Measurements from ENCODE around the gene JAK3. TPM values are rescaled to one million over a fixed set of nuclear protein-coding genes. Genes with fewer than 3 reads are reported as not detected.
"Not testable (repeated sequence)": the region's sequence is repeated elsewhere in the genome, so short reads cannot be mapped to it uniquely, and the experiment has no call there.

The JAK3 gene
- total RNA-seq, 1 experiment from 2014 or later: 2.5 TPM

GRCh38 chr19:17790059-17790780, 57.6 kb downstream of the JAK3 start:
- Histone ChIP-seq H3K36me3 (replicated peaks; ENCODE audit: control insufficient read depth, insufficient read depth, low read length) (peaks cover 2% of the 10 kb centered on the region; the same call in 1 of the 2 replicates), H3K27me3 (ENCODE audit: control insufficient read depth, insufficient read depth, low read length) (peaks cover 10% of the 10 kb centered on the region), H3K4me3 (ENCODE audit: insufficient read depth, low read depth, low read length) (no peak overlapping the region)
- DNase-seq: no peak

- no peak for DNase-seq
- Histone ChIP-seq H3K36me3 (replicated peaks; ENCODE audit: control insufficient read depth, insufficient read depth, low read length) (peaks cover 4% of the 10 kb centered on the region), H3K4me3 (ENCODE audit: insufficient read depth, low read depth, low read length) (no peak overlapping the region), H3K27me3 (ENCODE audit: control insufficient read depth, insufficient read depth, low read length) (no peaks in the 10 kb centered on the region)
Measured at GRCh38 chr19:17788632-17789031, 59.1 kb downstream of the JAK3 start.

GRCh38 chr19:17787274-17787913, 60.4 kb downstream of the JAK3 start:
- H3K27me3 ChIP-seq (ENCODE audit: control insufficient read depth, insufficient read depth, low read length): no peaks in the 10 kb centered on the region
- no peak for DNase-seq

DNA sequence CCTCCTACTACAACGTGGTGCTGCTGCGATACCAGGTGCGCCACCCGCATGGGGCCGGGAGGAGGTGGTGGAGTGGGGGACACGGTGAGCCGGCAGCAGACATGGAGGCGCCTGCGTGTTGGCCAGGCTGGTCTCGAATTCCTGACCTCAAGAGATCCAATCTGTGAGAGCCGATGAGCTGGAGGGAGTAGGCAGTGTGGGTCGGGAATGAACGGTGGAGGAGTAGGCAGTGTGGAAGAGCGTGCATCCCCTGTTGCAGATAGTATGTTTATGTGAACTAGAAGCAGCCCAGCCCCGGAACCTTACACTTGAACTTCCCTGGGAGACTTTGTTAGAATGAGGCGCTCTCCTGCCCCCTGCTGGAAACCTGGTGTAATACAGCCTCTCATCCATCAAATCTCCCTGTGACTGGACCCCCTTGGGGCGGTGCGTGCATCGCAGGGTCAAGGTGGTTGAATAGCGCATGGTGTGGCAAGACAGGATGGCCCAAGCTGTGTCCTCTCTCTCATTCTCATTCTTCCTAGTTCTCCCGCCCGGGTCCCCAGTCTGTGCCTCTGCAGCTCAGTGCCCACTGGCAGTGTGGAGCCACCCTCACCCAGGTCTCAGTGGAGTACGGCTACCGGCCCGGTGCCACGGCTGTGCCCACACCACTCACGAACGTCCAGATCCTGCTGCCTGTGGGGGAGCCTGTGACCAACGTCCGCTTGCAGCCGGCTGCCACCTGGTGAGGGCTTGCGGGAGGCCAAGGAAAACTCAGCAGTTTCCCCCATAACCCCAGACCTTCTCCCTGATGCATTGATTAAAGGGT, 63.4 kb downstream of the JAK3 start:
- Histone ChIP-seq H3K4me3 (ENCODE audit: insufficient read depth, low read depth, low read length) (no peak overlapping the region), H3K27me3 (ENCODE audit: control insufficient read depth, insufficient read depth, low read length) (no peaks in the 10 kb centered on the region), H3K36me3 (replicated peaks; ENCODE audit: control insufficient read depth, insufficient read depth, low read length) (peaks cover 7% of the 10 kb centered on the region)
- peak; percentile 95 for DNase-seq

More at GRCh38 chr19:17787274-17787913, 60.4 kb downstream of the JAK3 start:
- Histone ChIP-seq H3K36me3 (replicated peaks; ENCODE audit: control insufficient read depth, insufficient read depth, low read length) (peaks cover 7% of the 10 kb centered on the region), H3K4me3 (ENCODE audit: insufficient read depth, low read depth, low read length) (no peak overlapping the region)

- not testable (repeated sequence) for H3K27me3 ChIP-seq (ENCODE audit: control insufficient read depth, insufficient read depth, low read length); H3K4me3 ChIP-seq (ENCODE audit: insufficient read depth, low read depth, low read length); H3K36me3 ChIP-seq (replicated peaks; ENCODE audit: control insufficient read depth, insufficient read depth, low read length); DNase-seq
Measured at GRCh38 chr19:17783721-17784120, 64.1 kb downstream of the JAK3 start.

GRCh38 chr19:17780781-17781180, 67.0 kb downstream of the JAK3 start:
- Histone ChIP-seq H3K27me3 (ENCODE audit: control insufficient read depth, insufficient read depth, low read length) (no peaks in the 10 kb centered on the region; the same call in 1 of the 2 replicates), H3K4me3 (ENCODE audit: insufficient read depth, low read depth, low read length) (no peak overlapping the region), H3K36me3 (replicated peaks; ENCODE audit: control insufficient read depth, insufficient read depth, low read length) (peaks cover 4% of the 10 kb centered on the region)
- DNase-seq: no peak

- DNase-seq: peak; percentile 96
- peaks cover 2% of the 10 kb centered on the region for H3K36me3 ChIP-seq (replicated peaks; ENCODE audit: control insufficient read depth, insufficient read depth, low read length)
- peak overlapping the region; percentile 72 for H3K4me3 ChIP-seq (ENCODE audit: insufficient read depth, low read depth, low read length)
- no peaks in the 10 kb centered on the region; the same call in 1 of the 2 replicates for H3K27me3 ChIP-seq (ENCODE audit: control insufficient read depth, insufficient read depth, low read length)
Measured at GRCh38 chr19:17778968-17779929, 68.5 kb downstream of the JAK3 start.

GRCh38 chr19:17778251-17778967, 69.4 kb downstream of the JAK3 start:
- H3K4me3 ChIP-seq (ENCODE audit: insufficient read depth, low read depth, low read length): peak overlapping the region; percentile 72
- H3K27me3 ChIP-seq (ENCODE audit: control insufficient read depth, insufficient read depth, low read length): no peaks in the 10 kb centered on the region; the same call in 1 of the 2 replicates
- H3K36me3 ChIP-seq (replicated peaks; ENCODE audit: control insufficient read depth, insufficient read depth, low read length): peaks cover 2% of the 10 kb centered on the region
- DNase-seq: peak; percentile 97

- DNase-seq; H3K4me3 ChIP-seq (ENCODE audit: insufficient read depth, low read depth, low read length): not testable (repeated sequence)
Measured at GRCh38 chr19:17777840-17778239, 69.9 kb downstream of the JAK3 start.

GRCh38 chr19:17775991-17776803, 71.6 kb downstream of the JAK3 start:
- Histone ChIP-seq H3K27me3 (ENCODE audit: control insufficient read depth, insufficient read depth, low read length) (no peaks in the 10 kb centered on the region; the same call in 1 of the 2 replicates), H3K4me3 (ENCODE audit: insufficient read depth, low read depth, low read length) (no peak overlapping the region), H3K36me3 (replicated peaks; ENCODE audit: control insufficient read depth, insufficient read depth, low read length) (peaks cover 2% of the 10 kb centered on the region)
- no peak for DNase-seq

More at GRCh38 chr19:17777840-17778239, 69.9 kb downstream of the JAK3 start:
- H3K36me3 ChIP-seq (replicated peaks; ENCODE audit: control insufficient read depth, insufficient read depth, low read length); H3K27me3 ChIP-seq (ENCODE audit: control insufficient read depth, insufficient read depth, low read length): not testable (repeated sequence)

DNA sequence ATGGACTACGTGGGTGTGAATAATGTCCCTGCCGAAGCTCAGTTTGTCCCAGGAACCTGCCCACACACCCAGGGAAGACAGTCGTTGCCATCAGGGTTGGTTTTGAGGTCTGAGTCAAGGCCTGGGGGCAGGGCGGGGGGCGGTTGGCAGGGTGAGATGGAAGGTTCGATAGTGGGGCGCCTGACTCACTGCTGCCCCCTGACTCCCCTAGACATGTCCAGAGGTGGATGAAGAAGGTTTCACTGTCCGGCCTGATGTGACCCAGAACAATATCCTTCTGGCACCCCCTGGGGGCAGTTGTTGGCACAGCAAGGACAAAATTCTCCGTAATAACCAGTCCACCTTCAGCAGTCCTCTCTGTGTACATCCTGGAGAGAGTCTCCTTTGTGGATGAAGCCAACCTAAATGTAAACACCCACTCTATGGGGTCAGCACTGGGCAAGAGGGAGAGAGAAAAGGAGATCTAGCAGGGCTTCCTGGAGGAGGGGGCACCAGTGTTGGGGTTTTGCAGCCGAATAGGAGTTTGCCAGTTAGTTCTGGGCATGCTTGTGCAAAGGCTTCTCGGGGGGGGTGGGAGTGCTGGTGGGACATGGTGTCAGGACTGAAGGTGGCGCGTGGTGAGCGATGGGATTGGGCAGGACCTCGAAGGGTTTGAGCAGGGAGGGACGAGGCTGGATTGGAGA, 72.4 kb downstream of the JAK3 start:
- Histone ChIP-seq H3K4me3 (ENCODE audit: insufficient read depth, low read depth, low read length) (no peak overlapping the region), H3K36me3 (replicated peaks; ENCODE audit: control insufficient read depth, insufficient read depth, low read length) (peaks cover 2% of the 10 kb centered on the region), H3K27me3 (ENCODE audit: control insufficient read depth, insufficient read depth, low read length) (no peaks in the 10 kb centered on the region; the same call in 1 of the 2 replicates)
- DNase-seq: peak; percentile 86
